Ishikawa (cell line): Measurements from ENCODE around the gene STEAP2.

Experiments used
- CEBPB ChIP-seq: IDR thresholded peaks from 2 replicates; pipeline ENCODE4 v1.6.1; 2012
- EGR1 ChIP-seq: IDR thresholded peaks from 2 replicates; pipeline ENCODE4 v1.6.1; 2012
- EP300 ChIP-seq: IDR thresholded peaks from 2 replicates; pipeline ENCODE4 v1.6.1; 2012; ENCODE audit warnings: borderline replicate concordance
- MAX ChIP-seq: IDR thresholded peaks from 2 replicates; pipeline ENCODE4 v1.6.1; 2012
- RAD21 ChIP-seq: IDR thresholded peaks from 2 replicates; pipeline ENCODE4 v1.6.1; 2012; ENCODE audit warnings: low read depth
- REST ChIP-seq: IDR thresholded peaks from 2 replicates; pipeline ENCODE4 v1.6.1; 2012; ENCODE audit warnings: low read depth, mild to moderate bottlenecking
- TAF1 ChIP-seq: IDR thresholded peaks from 2 replicates; pipeline ENCODE4 v1.6.1; 2012; ENCODE audit warnings: low read depth, mild to moderate bottlenecking
- TEAD4 ChIP-seq: IDR thresholded peaks from 2 replicates; pipeline ENCODE4 v1.6.1; 2012
- USF1 ChIP-seq: IDR thresholded peaks from 2 replicates; pipeline ENCODE4 v1.6.1; 2012
- YY1 ChIP-seq: IDR thresholded peaks from 2 replicates; pipeline ENCODE4 v1.6.1; 2012; ENCODE audit warnings: low read depth

GRCh38 chr7:90244565-90244908 is 33.0 kb downstream of the STEAP2 start:
- no peak for TF ChIP-seq EGR1
- no peak for TF ChIP-seq MAX
- TF ChIP-seq EP300 = no peak
- no peak for TF ChIP-seq RAD21
- TF ChIP-seq CEBPB = no peak
- TF ChIP-seq REST = no peak
- TF ChIP-seq YY1 = no peak
- TF ChIP-seq TEAD4 = no peak
- no peak for TF ChIP-seq USF1
- TF ChIP-seq TAF1 = no peak
